ENCODE data around the gene SLC17A6.

SLC17A6 gene

DNA sequence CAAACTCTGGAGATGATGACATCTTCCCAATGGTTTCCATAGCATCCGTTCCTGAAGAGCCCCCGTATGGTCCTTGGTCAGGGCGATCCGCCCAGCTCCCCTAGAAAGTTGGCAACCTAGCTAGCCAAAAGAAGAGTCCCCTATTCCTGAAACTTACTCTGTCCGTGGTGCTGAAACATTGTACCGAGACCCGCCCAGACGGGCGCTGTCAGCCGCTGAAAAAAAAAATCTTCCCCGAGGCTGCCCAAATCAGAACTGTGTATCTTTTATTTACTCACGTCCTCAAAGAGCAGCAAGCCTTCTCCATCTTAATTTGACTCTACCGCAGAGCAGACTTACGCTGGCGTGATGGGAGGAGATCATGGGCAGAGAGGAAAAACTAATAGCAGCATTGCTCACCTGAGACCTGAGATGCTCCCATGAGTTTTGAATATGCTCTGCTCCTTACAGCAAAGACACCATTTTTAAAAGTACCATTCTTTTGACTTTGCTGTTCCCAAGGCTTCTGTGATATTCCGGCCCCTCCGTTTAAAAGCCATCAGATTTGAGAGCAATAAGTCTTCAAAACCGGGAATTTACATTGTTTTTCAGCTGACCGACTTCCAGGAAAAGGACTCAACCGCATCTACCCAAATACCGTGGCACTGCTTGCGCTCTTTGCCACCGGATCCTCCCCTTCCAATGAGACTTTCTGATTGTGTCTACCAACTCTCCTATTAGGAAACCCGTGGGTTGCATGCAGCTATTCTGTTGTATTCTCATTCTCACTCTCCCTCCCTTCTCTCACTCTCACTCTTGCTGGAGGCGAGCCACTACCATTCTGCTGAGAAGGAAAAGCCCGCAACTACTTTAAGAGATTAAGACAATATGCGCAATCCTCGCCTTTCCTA, at the start of gene SLC17A6:
Gene SLC17A6, plus strand, starts transcription at position 786 of the 890 bp plus-strand sequence. CDS start 153 bp downstream, outside the sequence.
- in situ Hi-C loops (cut with MboI; ENCODE audit: low sequenced_read_pairs), result no loop called here

DNA sequence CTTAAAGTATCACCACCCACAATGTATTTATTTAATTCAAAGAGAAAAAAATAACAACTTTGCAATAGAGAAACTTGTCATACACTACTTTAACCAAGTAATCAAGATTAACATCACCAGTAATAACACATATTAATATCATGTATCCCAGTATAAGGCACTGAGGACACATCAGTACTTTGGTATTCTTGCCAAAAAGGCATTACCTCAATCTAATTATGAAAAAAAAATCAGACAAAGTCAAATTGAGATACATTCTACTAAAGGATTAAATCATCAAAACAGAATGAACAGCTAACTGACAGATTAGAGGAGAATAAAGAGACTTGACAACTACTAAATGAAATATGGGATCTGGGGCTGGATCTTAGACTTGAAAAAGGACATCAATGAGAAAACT, 35.8 kb upstream of the SLC17A6 start:
- in situ Hi-C loops (cut with MboI; ENCODE audit: low sequenced_read_pairs), result no loop called here

DNA sequence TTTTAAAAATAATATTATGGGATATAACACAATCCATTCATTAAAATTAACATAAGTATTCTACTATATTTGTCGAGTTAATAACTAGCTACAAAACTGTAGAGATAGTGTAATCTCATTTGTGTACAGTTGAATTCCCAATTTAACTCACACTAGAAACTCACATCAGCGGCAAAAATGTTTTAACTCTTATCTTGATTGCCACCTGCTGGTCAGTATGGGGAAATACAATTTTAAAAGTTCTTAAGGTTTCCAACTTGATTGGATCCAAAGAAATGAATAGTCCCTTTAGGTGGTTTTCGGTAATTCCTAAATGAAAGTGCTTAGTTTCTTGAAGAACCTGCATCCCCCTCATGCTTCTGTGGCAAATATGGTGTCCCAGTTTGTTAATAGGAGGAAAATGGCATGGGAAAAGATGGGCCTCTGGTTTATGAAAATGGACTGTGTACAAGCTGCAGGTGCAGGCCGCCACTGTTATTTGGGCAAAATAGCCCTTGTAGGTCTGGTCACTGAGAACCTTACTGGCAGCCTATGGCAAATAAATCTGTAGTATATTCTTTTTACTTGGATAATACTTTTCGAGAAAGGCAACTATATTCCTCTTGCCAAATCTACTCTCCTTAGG, 33.7 kb upstream of the SLC17A6 start:
- in situ Hi-C loops (cut with MboI; ENCODE audit: low sequenced_read_pairs), result no loop called here

- in situ Hi-C loops (cut with MboI; ENCODE audit: low sequenced_read_pairs), result no loop called here
Measured at GRCh38 chr11:22317656-22318055, 20.5 kb upstream of the SLC17A6 start.

DNA sequence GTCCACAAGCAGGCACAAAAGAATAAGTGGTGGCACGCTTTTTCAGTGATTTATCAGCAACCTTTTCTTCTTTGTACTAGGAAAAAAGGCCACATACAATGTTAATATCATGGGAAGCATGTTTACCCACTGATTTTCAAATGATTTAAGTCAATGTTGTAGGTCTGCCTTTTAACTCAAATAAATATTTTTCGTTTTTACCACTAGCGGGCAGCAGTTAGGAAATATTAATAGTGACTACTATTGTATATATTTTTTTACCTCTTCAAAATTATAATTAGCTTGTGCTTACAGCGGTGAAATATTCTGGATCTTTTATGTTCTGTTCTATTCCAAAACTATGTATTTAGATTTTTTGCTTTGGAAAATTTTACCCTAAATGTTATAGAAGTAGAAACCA, 6.4 kb upstream of the SLC17A6 start:
- in situ Hi-C loops (cut with MboI; ENCODE audit: low sequenced_read_pairs), result no loop called here

GRCh38 chr11:22336587-22336986, 1.6 kb upstream of the SLC17A6 start:
- in situ Hi-C loops (cut with MboI; ENCODE audit: low sequenced_read_pairs), result no loop called here

GRCh38 chr11:22339611-22340010, 1.4 kb downstream of the SLC17A6 start:
- in situ Hi-C loops (cut with MboI; ENCODE audit: low sequenced_read_pairs), result no loop called here

DNA sequence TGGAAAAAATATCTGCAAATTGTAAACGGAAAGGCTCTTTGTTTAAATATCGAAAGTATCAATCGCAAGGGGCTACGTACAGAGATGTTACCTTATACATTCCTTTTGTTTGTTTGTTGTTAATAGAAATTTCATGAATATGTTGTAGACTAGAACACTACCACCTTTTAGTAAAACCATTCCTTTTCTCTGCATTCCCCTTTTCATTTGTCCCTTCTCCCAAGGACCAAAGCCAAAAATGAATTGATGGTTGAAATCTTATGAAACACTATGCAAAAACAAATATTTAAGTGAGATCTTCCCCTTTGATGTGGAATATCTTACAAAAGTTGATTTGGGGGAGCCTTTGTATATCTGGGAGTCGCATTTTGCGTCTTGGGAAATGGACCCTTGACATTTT, 2.1 kb downstream of the SLC17A6 start:
- in situ Hi-C loops (cut with MboI; ENCODE audit: low sequenced_read_pairs), result no loop called here

DNA sequence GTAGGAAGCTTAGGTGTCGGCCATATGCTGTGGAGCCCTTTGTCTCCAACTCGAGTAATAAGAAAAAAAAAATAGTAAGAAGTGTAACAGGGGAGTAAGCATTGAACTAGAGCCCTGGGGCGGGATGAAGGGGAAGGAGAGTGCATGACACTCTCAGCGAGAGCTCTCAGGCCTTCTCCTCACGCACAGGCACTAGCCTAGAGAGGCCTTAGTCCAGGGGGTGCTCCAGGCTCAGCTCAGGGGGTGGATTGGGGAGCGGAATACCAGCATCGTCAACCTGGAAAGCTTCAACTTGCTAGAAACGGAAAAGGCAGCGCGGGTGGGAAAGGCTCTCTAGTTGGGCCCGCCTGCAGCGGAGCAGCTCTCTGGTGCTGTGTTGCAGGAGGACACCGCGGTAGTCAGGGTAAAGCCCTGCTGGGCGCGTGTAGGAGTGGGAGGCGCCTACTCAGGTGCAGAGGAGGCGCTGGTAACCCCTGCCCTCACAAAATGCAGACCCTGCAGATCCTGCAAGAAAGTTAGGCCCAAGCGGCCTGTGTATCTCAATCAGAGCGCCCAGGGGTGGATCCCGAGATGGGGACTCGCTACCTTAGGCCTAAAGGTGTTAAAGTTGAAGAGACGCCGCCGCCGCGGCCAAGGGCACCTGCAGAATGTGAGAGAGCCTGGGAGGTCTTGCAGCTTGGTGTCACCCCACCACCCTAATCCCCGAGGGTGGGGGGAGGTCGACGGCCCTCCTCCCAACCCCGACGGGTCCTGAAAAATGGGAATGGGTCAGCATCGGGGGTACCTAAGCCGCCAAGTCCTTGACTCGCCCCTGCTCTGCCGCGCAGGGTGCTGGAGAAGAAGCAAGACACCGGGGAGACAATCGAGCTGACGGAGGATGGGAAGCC, 2.8 kb downstream of the SLC17A6 start:
- in situ Hi-C loops (cut with MboI; ENCODE audit: low sequenced_read_pairs), result no loop called here

DNA sequence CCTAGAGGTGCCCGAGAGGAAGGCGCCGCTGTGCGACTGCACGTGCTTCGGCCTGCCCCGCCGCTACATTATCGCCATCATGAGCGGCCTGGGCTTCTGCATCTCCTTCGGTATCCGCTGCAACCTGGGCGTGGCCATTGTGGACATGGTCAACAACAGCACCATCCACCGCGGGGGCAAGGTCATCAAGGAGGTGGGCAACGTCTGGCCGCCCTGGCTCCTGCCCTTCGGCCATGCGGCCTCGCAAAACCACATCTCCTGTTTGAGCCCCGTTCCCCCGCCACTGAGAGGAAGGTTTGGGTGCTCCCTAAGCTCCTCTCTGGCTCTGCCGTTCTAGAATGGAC, 3.4 kb downstream of the SLC17A6 start:
- in situ Hi-C loops (cut with MboI; ENCODE audit: low sequenced_read_pairs), result no loop called here

- in situ Hi-C loops (cut with MboI; ENCODE audit: low sequenced_read_pairs), result no loop called here
Measured at GRCh38 chr11:22342211-22343031, 4.2 kb downstream of the SLC17A6 start.

GRCh38 chr11:22343032-22343324, 4.8 kb downstream of the SLC17A6 start:
- in situ Hi-C loops (cut with MboI; ENCODE audit: low sequenced_read_pairs), result no loop called here

DNA sequence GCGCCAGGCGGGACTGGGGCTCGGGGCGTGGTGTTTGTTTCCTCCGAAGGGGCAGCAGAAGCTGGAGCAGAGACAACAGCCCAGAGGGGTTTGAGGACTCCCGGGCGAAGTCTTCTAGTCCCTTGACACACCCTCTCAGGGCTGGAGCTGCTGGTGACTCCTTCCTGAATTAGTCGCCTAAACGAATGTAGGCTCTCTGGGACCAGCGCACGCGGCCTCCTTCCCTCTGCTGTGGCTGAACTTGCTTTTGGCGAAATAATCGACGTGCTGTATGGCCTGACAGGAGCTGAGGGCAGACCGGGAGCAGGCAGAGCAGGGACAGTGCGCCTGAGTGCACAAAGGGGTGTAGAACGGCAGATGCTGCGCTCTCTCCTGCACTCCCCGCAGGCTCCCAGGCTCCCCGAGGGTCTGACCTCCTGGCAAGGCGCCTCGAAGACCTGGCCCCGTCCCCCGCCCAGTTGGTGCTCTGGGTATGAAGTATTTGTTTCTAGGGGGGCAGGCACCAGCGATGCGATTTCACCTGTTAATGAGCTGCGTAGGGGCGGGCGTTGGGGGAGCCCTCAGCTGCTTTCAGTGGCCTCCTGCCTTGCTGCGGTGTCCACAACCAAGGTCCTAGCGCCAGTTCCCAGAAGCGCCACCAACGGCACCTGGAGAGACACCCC, 5.3 kb downstream of the SLC17A6 start:
- in situ Hi-C loops (cut with MboI; ENCODE audit: low sequenced_read_pairs), result no loop called here

GRCh38 chr11:22344081-22344480, 5.9 kb downstream of the SLC17A6 start:
- in situ Hi-C loops (cut with MboI; ENCODE audit: low sequenced_read_pairs), result no loop called here

DNA sequence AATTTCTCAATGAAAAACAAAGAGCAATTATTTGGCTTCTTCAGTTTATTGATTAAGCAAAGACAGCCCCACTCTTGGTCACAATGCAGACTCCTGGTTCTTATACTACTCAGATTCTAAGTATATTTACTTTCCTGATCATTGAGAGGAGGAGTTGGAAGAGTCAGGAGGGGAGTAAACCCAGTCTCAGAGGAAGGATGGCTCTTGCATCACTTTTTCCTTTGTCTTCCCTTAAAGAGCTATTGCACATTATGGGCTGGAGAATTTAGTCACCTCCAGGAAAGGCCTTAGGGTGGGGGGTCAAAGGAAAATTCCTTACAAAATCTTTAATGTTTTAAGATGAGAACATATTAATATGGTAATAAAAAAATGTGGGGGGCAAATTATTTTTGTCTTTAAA, 8.1 kb downstream of the SLC17A6 start:
- in situ Hi-C loops (cut with MboI; ENCODE audit: low sequenced_read_pairs), result no loop called here

GRCh38 chr11:22347857-22348487, 9.8 kb downstream of the SLC17A6 start:
- in situ Hi-C loops (cut with MboI; ENCODE audit: low sequenced_read_pairs), result no loop called here

GRCh38 chr11:22349491-22349890, 11.3 kb downstream of the SLC17A6 start:
- in situ Hi-C loops (cut with MboI; ENCODE audit: low sequenced_read_pairs), result no loop called here

DNA sequence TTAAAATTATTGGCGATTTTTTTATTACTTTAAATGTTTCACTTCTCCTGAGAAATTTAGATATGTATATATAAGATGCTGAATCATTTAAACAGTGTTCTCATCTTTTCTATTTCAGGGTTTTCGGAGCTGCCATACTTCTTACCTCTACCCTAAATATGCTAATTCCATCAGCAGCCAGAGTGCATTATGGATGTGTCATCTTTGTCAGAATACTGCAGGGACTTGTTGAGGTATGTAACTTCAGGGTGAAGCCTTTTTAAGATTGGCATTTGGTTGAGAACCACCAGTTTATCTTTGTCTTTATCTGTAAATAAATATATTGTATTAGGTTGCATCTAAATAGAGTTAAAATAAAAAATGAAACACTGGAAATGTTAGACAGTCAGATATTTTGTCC, 21.1 kb downstream of the SLC17A6 start:
- in situ Hi-C loops (cut with MboI; ENCODE audit: low sequenced_read_pairs), result no loop called here

GRCh38 chr11:22371160-22371559, 33.0 kb downstream of the SLC17A6 start:
- in situ Hi-C loops (cut with MboI; ENCODE audit: low sequenced_read_pairs), result no loop called here

GRCh38 chr11:22387126-22387525, 48.9 kb downstream of the SLC17A6 start:
- in situ Hi-C loops (cut with MboI; ENCODE audit: low sequenced_read_pairs), result no loop called here

All from HL-60/S4 treated with retinoic acid at 250 ng/mL for 4 days and 3 days (cell line).